Measurements from ENCODE around the gene DSE.
A peak's percentile ranks its signal among the peaks of the same experiment; 100 is the strongest.
"Not testable (repeated sequence)": the region's sequence is repeated elsewhere in the genome, so short reads cannot be mapped to it uniquely, and the experiment has no call there.

DSE gene

DNA sequence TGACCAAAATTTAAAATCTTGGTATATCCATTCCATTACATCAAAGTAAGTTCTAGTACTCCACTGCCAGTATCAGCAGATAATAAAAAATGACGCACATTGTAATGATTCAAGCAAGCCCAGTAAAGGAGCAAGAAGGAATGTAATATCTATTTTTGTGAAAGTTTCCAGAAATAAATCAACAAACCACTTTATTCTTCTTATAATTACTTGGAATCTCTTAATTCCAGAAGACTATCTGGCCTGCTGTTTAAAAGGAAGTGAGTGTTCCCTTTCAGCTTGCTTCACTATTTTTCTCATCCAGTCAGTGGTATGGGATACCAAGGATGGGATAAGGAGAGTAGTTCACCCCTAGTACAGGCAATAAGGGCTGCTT lies 42.2 kb upstream of the DSE start:
- TF ChIP-seq, protein P1, sequence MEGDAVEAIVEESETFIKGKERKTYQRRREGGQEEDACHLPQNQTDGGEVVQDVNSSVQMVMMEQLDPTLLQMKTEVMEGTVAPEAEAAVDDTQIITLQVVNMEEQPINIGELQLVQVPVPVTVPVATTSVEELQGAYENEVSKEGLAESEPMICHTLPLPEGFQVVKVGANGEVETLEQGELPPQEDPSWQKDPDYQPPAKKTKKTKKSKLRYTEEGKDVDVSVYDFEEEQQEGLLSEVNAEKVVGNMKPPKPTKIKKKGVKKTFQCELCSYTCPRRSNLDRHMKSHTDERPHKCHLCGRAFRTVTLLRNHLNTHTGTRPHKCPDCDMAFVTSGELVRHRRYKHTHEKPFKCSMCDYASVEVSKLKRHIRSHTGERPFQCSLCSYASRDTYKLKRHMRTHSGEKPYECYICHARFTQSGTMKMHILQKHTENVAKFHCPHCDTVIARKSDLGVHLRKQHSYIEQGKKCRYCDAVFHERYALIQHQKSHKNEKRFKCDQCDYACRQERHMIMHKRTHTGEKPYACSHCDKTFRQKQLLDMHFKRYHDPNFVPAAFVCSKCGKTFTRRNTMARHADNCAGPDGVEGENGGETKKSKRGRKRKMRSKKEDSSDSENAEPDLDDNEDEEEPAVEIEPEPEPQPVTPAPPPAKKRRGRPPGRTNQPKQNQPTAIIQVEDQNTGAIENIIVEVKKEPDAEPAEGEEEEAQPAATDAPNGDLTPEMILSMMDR (IDR thresholded peaks at IDR 0.05; ENCODE audit: low read depth, low read length), result no peak
- peak; percentile 27 for DNase-seq (ENCODE audit: low read depth, low spot score)
- no peak overlapping the region for H3K4me3 ChIP-seq (ENCODE audit: low read depth, low read length)
- in situ Hi-C loops (cut with HindIII; ENCODE audit: low sequenced_read_pairs), result no loop called here

DNA sequence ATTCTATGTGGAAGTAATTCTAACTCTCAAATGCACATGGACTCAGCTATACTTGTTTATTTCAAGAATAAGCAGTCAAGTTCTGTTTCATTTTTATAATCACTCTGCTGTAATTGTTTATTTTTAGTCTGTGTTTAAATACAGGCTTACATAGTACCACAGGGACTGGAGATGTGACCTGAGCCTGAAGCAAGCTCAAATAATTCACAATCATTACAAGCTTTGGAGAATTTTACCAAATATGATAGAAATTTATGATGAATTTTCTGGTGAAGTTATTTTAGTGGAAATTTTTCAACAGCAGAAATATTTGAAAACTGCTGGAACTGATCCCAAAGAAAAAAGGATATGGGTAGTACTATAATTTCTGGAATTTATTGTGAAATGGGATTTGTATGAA lies 41.6 kb upstream of the DSE start:
- H3K4me3 ChIP-seq (ENCODE audit: low read depth, low read length), result no peak overlapping the region
- in situ Hi-C loops (cut with HindIII; ENCODE audit: low sequenced_read_pairs), result no loop called here
- no peak for DNase-seq (ENCODE audit: low read depth, low spot score)
- TF ChIP-seq, protein P1 (IDR thresholded peaks at IDR 0.05; ENCODE audit: low read depth, low read length), result no peak

DNA sequence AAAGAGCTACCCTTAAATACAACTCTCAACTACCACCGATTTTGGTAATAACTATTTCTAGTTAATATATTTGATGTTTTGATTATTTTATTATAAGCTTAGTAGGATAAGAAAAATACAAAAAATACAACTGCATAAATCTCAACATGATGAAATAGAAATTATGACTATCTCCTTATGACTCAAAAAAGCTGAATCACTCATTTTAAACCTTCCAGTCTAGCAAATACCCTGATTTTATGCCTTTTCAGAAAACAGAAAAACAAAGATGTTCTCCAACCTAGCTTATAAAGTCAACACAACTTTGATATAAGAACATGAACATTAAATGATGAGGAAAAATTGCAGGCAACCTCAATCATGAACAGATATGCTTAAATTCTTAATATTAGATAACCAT lies 40.2 kb upstream of the DSE start:
- DNase-seq (ENCODE audit: low read depth, low spot score), result no peak
- TF ChIP-seq, protein P1 (IDR thresholded peaks at IDR 0.05; ENCODE audit: low read depth, low read length), result no peak

DNA sequence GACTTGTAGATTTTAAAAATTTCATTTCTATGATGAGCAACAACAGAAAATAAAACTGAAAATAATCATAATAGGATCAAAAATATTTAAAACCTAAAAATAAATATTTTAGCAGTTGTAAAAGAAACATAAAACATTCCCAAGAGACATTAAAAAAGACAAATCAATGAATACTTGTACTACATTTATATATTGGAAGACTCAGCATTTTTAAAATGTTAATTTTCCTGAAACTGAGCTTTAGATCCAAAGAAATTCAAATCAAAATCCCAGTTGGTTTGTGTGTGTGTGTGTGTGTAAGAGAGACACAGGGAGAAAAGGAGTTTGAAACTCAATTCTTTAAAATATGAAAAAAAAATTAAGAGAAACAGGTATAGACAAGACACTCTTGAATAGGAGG lies 38.7 kb upstream of the DSE start:
- no peak overlapping the region for H3K4me3 ChIP-seq (ENCODE audit: low read depth, low read length)
- TF ChIP-seq, protein P1 (IDR thresholded peaks at IDR 0.05; ENCODE audit: low read depth, low read length), result no peak
- DNase-seq (ENCODE audit: low read depth, low spot score), result no peak
- in situ Hi-C loops (cut with HindIII; ENCODE audit: low sequenced_read_pairs), result no loop called here

More for the DNA sequence above, 40.2 kb upstream of the DSE start:
- H3K4me3 ChIP-seq (ENCODE audit: low read depth, low read length), result no peak overlapping the region
- in situ Hi-C loops (cut with HindIII; ENCODE audit: low sequenced_read_pairs), result no loop called here

DNA sequence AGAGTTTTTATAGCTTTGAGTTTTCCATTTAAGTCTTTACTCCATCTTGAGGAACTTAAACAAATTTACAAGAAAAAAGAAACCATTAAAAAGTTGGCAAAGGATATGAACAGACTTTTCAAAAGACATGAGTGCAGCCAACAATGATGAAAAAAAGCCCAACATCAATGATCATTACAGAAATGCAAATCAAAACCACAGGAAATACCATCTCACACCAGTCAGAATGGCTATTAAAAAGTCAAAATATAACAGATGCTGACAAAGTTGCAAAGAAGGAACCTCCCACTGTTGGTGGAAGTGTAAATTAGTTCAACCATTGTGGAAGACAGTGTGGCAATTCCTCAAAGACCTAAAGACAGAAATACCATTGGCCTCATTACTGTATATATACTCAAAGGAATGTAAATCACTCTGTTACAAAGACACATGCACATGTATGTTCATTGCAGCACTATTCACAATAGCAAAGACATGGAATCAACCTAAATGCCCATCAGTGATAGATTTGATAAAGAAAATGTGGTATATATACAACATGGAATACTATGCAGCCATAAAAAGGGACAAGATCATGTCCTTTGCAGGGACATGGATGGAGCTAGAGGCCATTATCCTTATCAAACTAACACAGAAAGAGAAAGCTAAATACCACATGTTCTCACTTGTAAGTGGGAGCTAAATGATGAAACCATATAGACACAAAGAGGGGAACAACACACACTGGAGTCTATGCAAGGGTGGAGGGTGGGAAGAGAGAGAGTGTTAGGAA lies 35.9 kb upstream of the DSE start:
- in situ Hi-C loops (cut with HindIII; ENCODE audit: low sequenced_read_pairs); H3K4me3 ChIP-seq (ENCODE audit: low read depth, low read length): not testable (repeated sequence)
- DNase-seq (ENCODE audit: low read depth, low spot score), result peak; percentile 23

DNA sequence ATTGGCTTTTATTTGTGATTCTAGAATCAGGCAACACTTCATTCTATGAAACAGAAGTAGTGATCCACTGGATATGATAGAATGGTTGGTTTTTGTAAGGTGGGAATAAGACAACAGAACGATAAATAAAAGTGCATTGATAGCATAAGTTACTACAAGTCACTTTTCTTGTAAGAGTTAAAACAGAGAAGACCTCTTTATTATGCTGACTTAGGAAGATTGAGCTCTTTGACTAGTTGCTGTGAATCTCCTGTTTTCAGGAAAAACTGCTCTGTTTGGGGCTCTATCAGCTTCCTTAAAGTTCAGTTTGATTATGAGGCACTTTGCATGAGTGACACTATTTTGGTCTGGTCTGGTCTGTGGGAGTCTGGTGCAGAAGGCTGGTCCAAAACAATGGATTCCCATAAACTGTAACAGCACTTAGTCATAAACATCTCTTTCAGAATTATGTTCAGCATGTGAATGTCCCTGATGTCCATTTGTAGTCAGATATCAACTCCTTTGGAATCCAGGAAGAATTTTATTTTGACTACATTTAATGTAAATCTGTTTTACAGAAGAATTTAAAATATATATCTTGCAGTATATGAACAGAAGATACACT lies 35.0 kb upstream of the DSE start:
- in situ Hi-C loops (cut with HindIII; ENCODE audit: low sequenced_read_pairs), result no loop called here
- no peak for DNase-seq (ENCODE audit: low read depth, low spot score)
- TF ChIP-seq, protein P1 (IDR thresholded peaks at IDR 0.05; ENCODE audit: low read depth, low read length), result no peak
- H3K4me3 ChIP-seq (ENCODE audit: low read depth, low read length), result no peak overlapping the region

DNA sequence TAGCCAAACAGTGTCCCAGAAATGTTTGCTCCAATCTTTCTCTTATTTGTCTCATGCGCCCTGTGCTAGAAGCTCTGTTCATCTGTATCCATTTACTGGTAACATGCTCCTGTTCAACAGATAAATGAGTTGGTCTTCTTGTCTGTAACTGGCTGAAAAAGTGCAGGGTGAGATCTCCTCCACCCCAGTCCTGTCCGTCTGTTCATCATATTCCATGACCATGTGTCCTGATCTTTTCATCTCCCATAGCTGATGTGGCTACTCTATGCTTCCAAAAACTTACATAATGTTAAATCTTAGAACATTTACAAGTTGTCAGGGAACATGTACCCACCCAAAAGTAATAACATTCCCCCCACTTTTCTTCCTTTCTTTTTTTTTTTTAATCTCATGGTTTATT lies 31.8 kb upstream of the DSE start:
- TF ChIP-seq, protein P1 (IDR thresholded peaks at IDR 0.05; ENCODE audit: low read depth, low read length), result no peak
- no peak overlapping the region for H3K4me3 ChIP-seq (ENCODE audit: low read depth, low read length)
- in situ Hi-C loops (cut with HindIII; ENCODE audit: low sequenced_read_pairs), result no loop called here
- no peak for DNase-seq (ENCODE audit: low read depth, low spot score)

DNA sequence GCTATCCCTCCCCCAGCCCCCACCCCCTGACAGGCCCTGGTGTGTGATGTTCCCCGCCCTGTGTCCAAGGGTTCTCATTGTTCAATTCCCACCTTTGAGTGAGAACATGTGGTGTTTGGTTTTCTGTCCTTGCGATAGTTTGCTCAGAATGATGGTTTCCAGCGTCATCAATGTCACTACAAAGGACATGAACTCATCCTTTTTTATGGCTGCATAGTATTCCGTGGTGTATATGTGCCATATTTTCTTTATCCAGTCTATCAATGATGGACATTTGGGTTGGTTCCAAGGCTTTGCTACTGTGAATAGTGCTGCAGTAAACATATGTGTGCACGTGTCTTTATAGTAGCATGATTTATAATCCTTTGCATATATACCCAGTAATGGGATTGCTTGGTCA lies 30.1 kb upstream of the DSE start:
- in situ Hi-C loops (cut with HindIII; ENCODE audit: low sequenced_read_pairs); H3K4me3 ChIP-seq (ENCODE audit: low read depth, low read length); DNase-seq (ENCODE audit: low read depth, low spot score): not testable (repeated sequence)
